IMR-90 (cell line): ENCODE data around the gene RGMA. TPM values are rescaled to one million over a fixed set of nuclear protein-coding genes. Genes with fewer than 3 reads are reported as not detected.

Experiments used
- ATAC-seq: fragments of 200-7000 bp; cut with Tn5 transposase; 2 replicates; pipeline ENCODE4 v1.9.1; 2020; ENCODE audit warnings: low read depth, mild to moderate bottlenecking, moderate library complexity
- BruUV-seq: library from RNA; stranded (reverse); fragments of 400-500 nt; replicated peaks from 2 replicates; lab custom pipeline; 2021; lab: Mats Ljungman, UMichigan
- CTCF ChIA-PET: fragments of 300-600 bp; formaldehyde crosslinking; extraction: SDS; loops from one replicate; lab custom pipeline; 2021; ENCODE audit warnings: antibody characterized with exemption; lab: Yijun Ruan, JAX
- POLR2A ChIA-PET: fragments of 300-600 bp; sonication (Branson Sonifier 250); formaldehyde crosslinking; loops from one replicate; lab custom pipeline; 2022; ENCODE audit warnings: antibody characterized with exemption; ENCODE audit not compliant: unreplicated experiment; lab: Charles Lee
- DNase-seq: peaks from one replicate; pipeline ENCODE4 v3.0.0; 2013
- H2AFZ ChIP-seq: replicated peaks from 2 replicates; pipeline ENCODE3; 2013; ENCODE audit warnings: low read length, mild to moderate bottlenecking; ENCODE audit not compliant: poor library complexity
- H2AK5ac ChIP-seq: 2 replicates; pipeline ENCODE4 v1.6.1; 2013; ENCODE audit warnings: low read depth, low read length, inconsistent platforms
- H2AK9ac ChIP-seq: replicated peaks from 2 replicates; pipeline ENCODE3; 2013; ENCODE audit warnings: mild to moderate bottlenecking, low read depth, low read length, moderate library complexity; ENCODE audit not compliant: poor library complexity
- H2BK120ac ChIP-seq: 2 replicates; pipeline ENCODE4 v1.6.1; 2013; ENCODE audit warnings: low read depth, low read length, inconsistent platforms
- H2BK15ac ChIP-seq: 3 replicates; pipeline ENCODE4 v1.6.1; 2013; ENCODE audit warnings: low read depth, low read length, inconsistent platforms
- H2BK20ac ChIP-seq: 2 replicates; pipeline ENCODE4 v1.6.1; 2013; ENCODE audit warnings: low read depth, mild to moderate bottlenecking, inconsistent platforms, low read length, moderate library complexity
- H2BK5ac ChIP-seq: 2 replicates; pipeline ENCODE4 v1.6.1; 2013; ENCODE audit warnings: mild to moderate bottlenecking, low read depth, low read length, inconsistent platforms; ENCODE audit not compliant: poor library complexity, severe bottlenecking
- H3K14ac ChIP-seq: replicated peaks from 2 replicates; pipeline ENCODE4 v1.6.1; 2013; ENCODE audit warnings: low read depth, low read length, inconsistent platforms
- H3K18ac ChIP-seq: 2 replicates; pipeline ENCODE4 v1.6.1; 2013; ENCODE audit warnings: low read depth, low read length, control low read depth
- H3K23ac ChIP-seq: 2 replicates; pipeline ENCODE4 v1.6.1; 2013; ENCODE audit warnings: low read depth, low read length, inconsistent platforms
- H3K27ac ChIP-seq: 2 replicates; pipeline ENCODE4 v1.5.1; 2013; ENCODE audit warnings: mild to moderate bottlenecking, control low read depth, low read length; ENCODE audit not compliant: insufficient read depth
- H3K27me3 ChIP-seq: 2 replicates; pipeline ENCODE4 v1.6.1; 2013; ENCODE audit warnings: low read length; ENCODE audit not compliant: control insufficient read depth, insufficient read depth
- H3K36me3 ChIP-seq: 2 replicates; pipeline ENCODE4 v1.6.1; 2013; ENCODE audit warnings: low read length, mixed read lengths; ENCODE audit not compliant: control insufficient read depth, insufficient read depth
- H3K4ac ChIP-seq: 2 replicates; pipeline ENCODE4 v1.6.1; 2013; ENCODE audit warnings: low read depth, low read length, inconsistent platforms
- H3K4me1 ChIP-seq: 2 replicates; pipeline ENCODE4 v1.6.1; 2013; ENCODE audit warnings: low read length, mixed read lengths; ENCODE audit not compliant: control insufficient read depth, insufficient read depth
- H3K4me2 ChIP-seq: 2 replicates; pipeline ENCODE4 v1.6.1; 2013; ENCODE audit warnings: low read depth, mild to moderate bottlenecking, control low read depth, low read length, moderate library complexity
- H3K4me3 ChIP-seq: 2 replicates; pipeline ENCODE4 v1.5.1; 2013; ENCODE audit warnings: low read depth, mild to moderate bottlenecking, control low read depth, low read length, moderate library complexity; ENCODE audit not compliant: insufficient read depth
- H3K56ac ChIP-seq: 2 replicates; pipeline ENCODE4 v1.6.1; 2013; ENCODE audit warnings: low read length, inconsistent platforms; ENCODE audit not compliant: insufficient read depth; ENCODE audit errors: extremely low read depth
- H3K79me1 ChIP-seq, 2 experiments: 2 replicates each; pipeline ENCODE4 v1.6.1; 2013; ENCODE audit warnings: low read length in 2 of 2, inconsistent platforms in 1 of 2, low read depth in 1 of 2
- H3K9ac ChIP-seq: 2 replicates; pipeline ENCODE4 v1.6.1; 2013; ENCODE audit warnings: low read depth, low read length, control low read depth
- H3K9me1 ChIP-seq: 2 replicates; pipeline ENCODE4 v1.6.1; 2013; ENCODE audit warnings: low read length, inconsistent platforms; ENCODE audit not compliant: insufficient read depth
- H3K9me3 ChIP-seq: 2 replicates; pipeline ENCODE4 v1.6.1; 2013; ENCODE audit warnings: low read length; ENCODE audit not compliant: control insufficient read depth, insufficient read depth
- H4K20me1 ChIP-seq: 2 replicates; pipeline ENCODE4 v1.6.1; 2013; ENCODE audit warnings: low read length, inconsistent platforms; ENCODE audit not compliant: insufficient read depth
- H4K5ac ChIP-seq: 2 replicates; pipeline ENCODE4 v1.6.1; 2013; ENCODE audit warnings: mild to moderate bottlenecking, low read depth, low read length, control low read depth
- H4K8ac ChIP-seq, 2 experiments: 2 replicates each; pipeline ENCODE4 v1.6.1; 2013; ENCODE audit warnings: low read depth in 2 of 2, low read length in 2 of 2, control low read depth in 1 of 2, inconsistent platforms in 1 of 2
- H4K91ac ChIP-seq: 2 replicates; pipeline ENCODE4 v1.6.1; 2013; ENCODE audit warnings: low read depth, low read length, inconsistent platforms; ENCODE audit not compliant: insufficient read depth
- CEBPB ChIP-seq: IDR thresholded peaks from 2 replicates; pipeline ENCODE4 v1.6.1; 2012; ENCODE audit warnings: low read depth, low read length, improper control_type of control experiment
- CHD1 ChIP-seq: IDR thresholded peaks from 2 replicates; pipeline ENCODE4 v1.6.1; 2012; ENCODE audit warnings: low read depth, low read length, improper control_type of control experiment
- ELK1 ChIP-seq: fragments of 150-350 bp; IDR thresholded peaks from 2 replicates; pipeline ENCODE4 v1.6.1; 2016; ENCODE audit warnings: low read depth, mild to moderate bottlenecking, low read length, moderate library complexity, borderline replicate concordance
- MAFK ChIP-seq: IDR thresholded peaks from 2 replicates; pipeline ENCODE4 v1.6.1; 2012; ENCODE audit warnings: low read depth, low read length, improper control_type of control experiment
- MAZ ChIP-seq: IDR thresholded peaks from 2 replicates; pipeline ENCODE4 v1.6.1; 2012; ENCODE audit warnings: low read depth, mild to moderate bottlenecking, low read length, improper control_type of control experiment, moderate library complexity, borderline replicate concordance
- NFE2L2 ChIP-seq: fragments of 150-350 bp; IDR thresholded peaks from 2 replicates; pipeline ENCODE4 v1.6.1; 2016; ENCODE audit warnings: low read depth, mild to moderate bottlenecking, low read length
- RAD21 ChIP-seq: IDR thresholded peaks from 2 replicates; pipeline ENCODE4 v1.6.1; 2012; ENCODE audit warnings: low read length, improper control_type of control experiment
- RCOR1 ChIP-seq: IDR thresholded peaks from 2 replicates; pipeline ENCODE4 v1.6.1; 2012; ENCODE audit warnings: mild to moderate bottlenecking, low read length, improper control_type of control experiment; ENCODE audit not compliant: insufficient replicate concordance
- RFX5 ChIP-seq: IDR thresholded peaks from 2 replicates; pipeline ENCODE4 v1.8.0; 2012; ENCODE audit warnings: low read depth, mild to moderate bottlenecking, low read length, moderate library complexity
- SMC3 ChIP-seq: fragments of 150-350 bp; IDR thresholded peaks from 2 replicates; pipeline ENCODE4 v1.6.1; 2016; ENCODE audit warnings: low read depth, mild to moderate bottlenecking, antibody characterized with exemption, low read length, moderate library complexity
- USF2 ChIP-seq: fragments of 150-350 bp; IDR thresholded peaks from 2 replicates; pipeline ENCODE4 v1.6.1; 2017; ENCODE audit warnings: mild to moderate bottlenecking, antibody characterized with exemption, low read length, low read depth
- WGBS, 2 experiments: methylation state at CpG; one replicate each; pipeline versions ENCODE4 v1.1.5 to v1.1.7; 2013; ENCODE audit warnings: missing lambda C conversion rate in 2 of 2; ENCODE audit not compliant: insufficient read length in 1 of 2; ENCODE audit errors: extremely low coverage in 2 of 2; 5-methylcytosine and 5-hydroxymethylcytosine counted together
- dilution Hi-C: fragments of 300-500 bp; cut with HindIII; formaldehyde crosslinking; loops from one replicate; pipeline ENCODE4 v1.14.3; 2018; ENCODE audit warnings: low sequenced_read_pairs; ENCODE audit not compliant: unreplicated experiment
- in situ Hi-C: fragments of 300-500 bp; cut with MboI; formaldehyde crosslinking; loops from 3 replicates; pipeline ENCODE4 v1.14.3; 2019; ENCODE audit warnings: low sequenced_read_pairs, inconsistent platforms, mixed read lengths
- intact Hi-C: fragments of 100-400 bp; cut with micrococcal nuclease; formaldehyde crosslinking; loops from 2 replicates; pipeline ENCODE4 v1.10.0; 2022
- polyA plus RNA-seq, 3 experiments: library from polyadenylated mRNA; depleted of rRNA; stranded (reverse); fragments of >200 nt; gene quantifications; 2 replicates each; pipeline ENCODE4 v1.2.3, GENCODE V29; 2012; ENCODE audit warnings: low replicate concordance in 1 of 3
- total RNA-seq: library from RNA; depleted of rRNA; stranded (reverse); fragments of >200 nt; gene quantifications from 2 replicates; pipeline ENCODE4 v1.2.3, GENCODE V29; 2012

RGMA gene
- total and polyA plus RNA-seq, 2 of the 4 experiments (the other 2 are of a cell fraction), result 0.18 to 0.26 TPM

GRCh38 chr15:93017526-93017925 lies 71.5 kb downstream of the RGMA start:
- H3K9me1 ChIP-seq, result peaks cover 3% of the 10 kb centered on the region; the same call in 1 of the 2 replicates
- DNase-seq (no peak), ATAC-seq (no peak)
- no peak; the same call in 1 of the 2 replicates for TF ChIP-seq CEBPB
- no peak for TF ChIP-seq MAZ
- no peak for TF ChIP-seq USF2
- no peak for TF ChIP-seq RCOR1
- no peak for TF ChIP-seq NFE2L2
- TF ChIP-seq RAD21, result no peak
- no peak for TF ChIP-seq ELK1
- TF ChIP-seq CHD1, result no peak
- TF ChIP-seq MAFK, result no peak
- TF ChIP-seq SMC3, result no peak
- TF ChIP-seq RFX5, result no peak
- H3K4me2 ChIP-seq, result no peak overlapping the region
- CTCF ChIA-PET, result interaction anchor here (0.5 to 2.0 kb wide), 4 partner anchors 88 to 1099 kb away, joined by 3 to 8 read pairs (median 3); no protein-coding TSS in a partner anchor
- H4K91ac ChIP-seq, result no peak overlapping the region
- H3K4me1 ChIP-seq, result no peaks in the 10 kb centered on the region
- no CpG with 5 or more reads among the region's 6 CpGs for WGBS, 2 experiments
- no peak overlapping the region for H2AK9ac ChIP-seq
- H4K20me1 ChIP-seq, result peaks cover 10% of the 10 kb centered on the region; the same call in 1 of the 2 replicates
- no peak overlapping the region for H2BK15ac ChIP-seq
- no peak overlapping the region for H3K4ac ChIP-seq
- no peak overlapping the region for H3K23ac ChIP-seq
- H2AK5ac ChIP-seq, result no peak overlapping the region
- H2BK120ac ChIP-seq, result no peak overlapping the region
- H3K9me3 ChIP-seq, result no peaks in the 10 kb centered on the region
- H3K36me3 ChIP-seq, result peaks cover 65% of the 10 kb centered on the region
- no peak overlapping the region for H3K14ac ChIP-seq
- H3K9ac ChIP-seq, result no peak overlapping the region
- in situ Hi-C loops, result no loop called here
- no peak overlapping the region for H3K18ac ChIP-seq
- H4K8ac ChIP-seq, result no peak overlapping the region
- no peak overlapping the region for H2BK5ac ChIP-seq
- H3K27me3 ChIP-seq, result no peaks in the 10 kb centered on the region
- BruUV-seq, result no TSS peak
- no peak overlapping the region for H4K5ac ChIP-seq
- no peak overlapping the region for H2BK20ac ChIP-seq
- no peak overlapping the region for H3K27ac ChIP-seq
- dilution Hi-C loops, result no loop called here
- H3K4me3 ChIP-seq, result no peak overlapping the region
- no peak overlapping the region for H3K56ac ChIP-seq
- intact Hi-C loops, result loop anchor here (5.0 kb wide), 1 partner anchor 35 kb away; no protein-coding TSS in a partner anchor
- H2AFZ ChIP-seq, result no peak overlapping the region
- POLR2A ChIA-PET, result no interaction called here
- H3K79me1 ChIP-seq, result peaks cover 24 to 36% of the 10 kb centered on the region in 2 experiments
